Activated T-helper 17 cell treated with anti-CD3 and anti-CD28 coated beads, Interleukin-2, amount 50 U/mL, for 72 hours (primary cell): ENCODE results near the gene CDH22. TPM values are rescaled to one million over a fixed set of nuclear protein-coding genes. Genes with fewer than 3 reads are reported as not detected.

ENCODE experiments used
- ATAC-seq: fragments of 150-1000 bp; cut with Tn5 transposase; replicated peaks from 2 replicates; pipeline ENCODE4 v1.10.0; 2021; ENCODE audit warnings: mild to moderate bottlenecking, moderate library complexity
- H3K27ac Mint-ChIP-seq: one replicate; pipeline ENCODE4 v1.8.0; 2022; ENCODE audit warnings: mixed read lengths
- H3K27me3 Mint-ChIP-seq: one replicate; pipeline ENCODE4 v1.8.0; 2022; ENCODE audit warnings: mixed read lengths
- H3K36me3 Mint-ChIP-seq: one replicate; pipeline ENCODE4 v1.8.0; 2022; ENCODE audit warnings: low read depth, mild to moderate bottlenecking, mixed read lengths
- H3K4me1 Mint-ChIP-seq: one replicate; pipeline ENCODE4 v1.8.0; 2022; ENCODE audit warnings: mixed read lengths
- H3K4me3 Mint-ChIP-seq: one replicate; pipeline ENCODE4 v1.8.0; 2022; ENCODE audit warnings: mild to moderate bottlenecking, mixed read lengths
- H3K9me3 Mint-ChIP-seq: one replicate; pipeline ENCODE4 v1.8.0; 2022; ENCODE audit warnings: mixed read lengths
- total RNA-seq, 2 donors: library from RNA; stranded (reverse); gene quantifications; one replicate each; pipeline ENCODE4 v1.2.3, GENCODE V29; 2022

Gene CDH22
- total RNA-seq, 2 donors from 2014 or later, result not detected

DNA sequence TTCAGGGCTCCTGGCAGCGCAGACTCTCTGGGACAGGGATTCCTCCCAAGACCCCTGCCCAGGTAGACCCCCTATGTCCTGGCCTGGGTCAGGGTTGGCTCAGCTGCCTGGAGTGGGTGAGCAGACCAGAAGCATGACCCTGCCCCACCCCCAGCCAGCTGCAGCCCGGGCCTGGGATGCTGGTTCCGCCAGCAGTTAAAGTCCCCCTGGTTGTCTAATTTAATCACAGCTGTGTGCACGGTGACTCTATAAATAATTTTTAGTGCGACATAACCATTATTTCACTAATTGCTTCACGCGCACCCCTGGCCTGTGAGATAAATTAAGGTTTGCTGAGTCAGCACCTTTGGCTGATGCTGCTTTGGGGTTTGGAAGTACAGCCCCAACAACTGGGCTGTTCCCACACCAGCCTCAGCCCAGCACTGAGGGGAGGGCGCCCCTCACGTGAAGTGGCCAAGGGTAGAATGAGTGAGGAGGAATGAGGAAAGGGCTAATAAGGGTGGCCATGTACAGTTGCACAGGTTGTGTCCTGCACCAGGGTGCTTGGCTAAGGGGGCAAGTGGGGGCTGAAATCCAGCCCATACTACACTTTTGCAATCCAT lies 26.1 kb upstream of the CDH22 start:
- no peak for ATAC-seq
- H3K36me3 Mint-ChIP-seq, result no peaks in the 10 kb centered on the region

DNA sequence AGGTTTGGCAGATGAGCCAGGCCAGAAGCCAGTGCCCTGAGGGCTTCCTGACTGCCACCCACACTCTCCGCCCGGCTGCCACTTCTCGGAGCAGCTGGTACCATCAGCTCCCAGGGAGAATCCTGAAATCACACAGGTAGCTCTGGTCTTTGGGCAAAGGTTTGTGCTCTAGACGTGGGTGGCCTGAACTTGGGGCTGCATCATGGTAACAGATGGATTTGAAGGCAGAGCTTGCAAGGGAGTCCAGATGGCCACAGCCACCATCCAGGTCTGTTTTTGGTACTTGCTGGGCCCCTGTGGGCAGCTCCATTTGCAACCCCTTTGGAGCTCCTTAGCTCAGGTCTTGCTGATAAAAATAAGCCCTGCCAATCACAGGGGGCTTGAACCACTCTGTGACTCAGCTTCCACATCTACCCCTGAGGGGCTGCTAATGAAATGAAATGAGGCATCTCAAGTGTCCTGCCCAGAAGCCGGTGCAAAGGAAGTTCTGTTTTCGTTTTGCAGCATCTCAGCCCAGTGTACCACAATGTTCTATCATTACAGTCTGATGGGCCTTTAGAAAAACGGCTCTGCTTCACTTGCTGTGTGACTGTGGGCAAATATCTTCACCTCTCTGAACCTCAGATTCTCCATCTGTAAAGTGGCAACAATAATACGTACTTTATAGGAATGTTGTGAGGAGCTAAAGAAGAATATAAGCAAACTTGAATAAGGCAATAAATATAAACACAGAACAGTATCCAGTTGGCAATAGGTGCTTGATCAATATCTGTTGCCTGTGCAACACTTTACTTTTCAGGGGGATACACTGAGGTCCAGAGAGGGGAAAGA lies 25.1 kb upstream of the CDH22 start:
- Mint-ChIP-seq H3K9me3 (no peaks in the 10 kb centered on the region), H3K4me3 (no peak overlapping the region)
- ATAC-seq, result no peak

More for the DNA sequence above, 26.1 kb upstream of the CDH22 start:
- Mint-ChIP-seq H3K4me3 (no peak overlapping the region), H3K27me3 (peaks cover 22% of the 10 kb centered on the region), H3K4me1 (no peaks in the 10 kb centered on the region), H3K9me3 (no peaks in the 10 kb centered on the region), H3K27ac (no peak overlapping the region)

DNA sequence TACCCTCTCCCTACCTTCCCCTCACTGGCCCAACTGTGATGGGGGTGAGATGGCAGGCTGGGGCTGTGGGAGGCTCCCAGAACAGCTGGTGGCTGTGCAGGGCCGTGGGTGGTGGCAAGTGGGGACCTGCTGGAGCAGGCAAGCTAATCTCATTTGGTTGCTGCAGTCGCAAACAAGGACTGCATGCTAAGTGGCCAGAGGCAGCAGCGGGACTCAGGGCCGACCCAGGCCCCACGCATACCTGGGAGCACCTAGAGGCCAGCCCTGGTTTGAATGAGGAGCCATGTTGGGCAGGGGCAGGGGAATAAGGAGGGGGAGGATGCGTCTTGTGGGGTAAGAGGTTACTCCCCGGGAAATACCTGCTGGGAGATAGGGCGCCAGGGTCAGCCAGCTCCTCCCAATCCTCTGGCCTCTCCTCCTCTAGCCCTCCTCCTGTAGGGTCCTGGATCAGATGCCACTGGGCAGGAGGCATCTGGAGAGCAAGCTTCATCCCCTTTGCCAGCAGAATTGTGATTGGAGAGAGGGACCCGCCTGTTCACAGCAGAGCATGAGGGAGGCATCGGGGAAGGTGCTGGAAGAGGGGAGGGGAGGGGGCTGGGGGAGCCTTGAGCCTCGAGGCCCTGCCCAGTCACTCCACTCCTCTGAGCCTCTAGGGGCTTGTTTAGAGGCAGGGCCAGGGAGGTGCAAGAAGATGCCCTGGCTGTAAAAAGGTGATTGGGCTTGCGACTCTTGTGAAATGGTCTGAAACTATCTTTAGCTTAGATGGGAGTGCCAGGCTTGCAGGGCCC lies 24.3 kb upstream of the CDH22 start:
- no peak for ATAC-seq
- H3K9me3 Mint-ChIP-seq, result no peaks in the 10 kb centered on the region
- H3K4me1 Mint-ChIP-seq, result no peaks in the 10 kb centered on the region
- H3K4me3 Mint-ChIP-seq, result no peak overlapping the region
- peaks cover 19% of the 10 kb centered on the region for H3K27me3 Mint-ChIP-seq
- H3K36me3 Mint-ChIP-seq, result no peaks in the 10 kb centered on the region
- H3K27ac Mint-ChIP-seq, result no peak overlapping the region

More for the DNA sequence above, 25.1 kb upstream of the CDH22 start:
- Mint-ChIP-seq H3K27ac (no peak overlapping the region), H3K4me1 (no peaks in the 10 kb centered on the region), H3K36me3 (no peaks in the 10 kb centered on the region), H3K27me3 (peaks cover 19% of the 10 kb centered on the region)

DNA sequence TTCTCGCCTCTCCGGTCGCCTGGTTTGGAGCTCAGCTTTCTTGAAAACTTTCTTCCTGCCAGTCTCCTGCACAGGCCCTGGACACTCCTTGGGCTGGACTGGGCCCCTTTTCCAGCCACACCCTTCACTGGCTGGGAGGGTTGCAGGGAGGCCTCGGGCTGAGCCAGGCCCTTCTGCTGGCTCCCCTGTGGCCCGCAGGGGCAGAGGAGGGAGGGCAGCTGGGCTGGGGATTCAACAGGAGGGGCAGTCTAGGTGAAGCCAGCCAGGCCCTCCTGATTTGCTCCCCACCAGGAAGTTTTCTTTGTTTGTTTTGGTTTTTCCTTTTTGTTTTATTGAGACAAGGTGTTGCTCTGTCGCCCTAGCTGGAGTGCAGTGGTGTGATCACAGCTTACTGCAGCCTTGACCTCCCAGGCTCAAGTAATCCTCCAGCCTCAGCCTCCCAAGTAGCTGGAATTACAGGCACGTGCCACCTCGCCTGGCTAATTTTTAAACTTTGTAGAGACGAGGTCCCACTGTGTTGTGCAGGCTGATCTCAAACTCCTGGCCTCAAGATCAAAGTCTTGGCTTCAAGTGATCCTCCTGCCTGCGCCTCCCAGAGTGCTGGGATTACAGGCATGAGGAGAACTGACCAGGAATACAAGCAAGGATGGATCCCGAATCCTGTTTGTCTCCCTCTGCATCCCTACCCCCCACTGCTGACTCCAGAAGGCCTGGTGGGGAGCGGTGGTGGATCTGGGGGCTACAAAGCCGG lies 23.5 kb upstream of the CDH22 start:
- Mint-ChIP-seq H3K4me3 (no peak overlapping the region), H3K27ac (no peak overlapping the region), H3K9me3 (no peaks in the 10 kb centered on the region), H3K4me1 (no peaks in the 10 kb centered on the region), H3K27me3 (peaks cover 19% of the 10 kb centered on the region), H3K36me3 (no peaks in the 10 kb centered on the region)
- no peak for ATAC-seq

DNA sequence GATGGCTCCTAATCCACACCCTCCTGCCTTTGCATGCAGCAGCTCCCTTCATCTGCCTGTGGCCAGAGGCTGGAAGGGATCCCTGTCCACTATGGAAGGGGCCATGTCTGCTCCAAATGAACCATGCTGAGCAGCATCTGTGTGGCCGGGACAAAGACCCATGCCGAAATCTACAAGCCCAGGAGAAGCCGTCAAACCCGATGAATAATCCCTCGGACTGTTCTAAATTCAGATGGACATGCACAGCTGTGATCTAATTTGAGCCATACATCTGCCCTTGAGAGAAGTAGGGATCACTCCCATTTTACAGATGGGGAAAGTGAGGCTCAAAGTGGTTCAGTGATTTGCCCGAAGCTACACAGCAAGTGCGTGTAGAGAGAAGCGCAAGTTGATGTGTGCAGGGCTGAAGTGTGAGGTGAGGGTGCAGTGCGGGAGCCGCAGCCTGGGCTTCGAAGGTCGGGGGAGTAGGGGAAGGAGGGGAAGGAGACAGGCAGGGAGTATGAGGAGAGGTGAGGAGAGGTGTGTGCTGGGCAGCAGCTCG lies 22.6 kb upstream of the CDH22 start:
- Mint-ChIP-seq H3K27ac (no peak overlapping the region), H3K36me3 (no peaks in the 10 kb centered on the region)
- ATAC-seq, result no peak

DNA sequence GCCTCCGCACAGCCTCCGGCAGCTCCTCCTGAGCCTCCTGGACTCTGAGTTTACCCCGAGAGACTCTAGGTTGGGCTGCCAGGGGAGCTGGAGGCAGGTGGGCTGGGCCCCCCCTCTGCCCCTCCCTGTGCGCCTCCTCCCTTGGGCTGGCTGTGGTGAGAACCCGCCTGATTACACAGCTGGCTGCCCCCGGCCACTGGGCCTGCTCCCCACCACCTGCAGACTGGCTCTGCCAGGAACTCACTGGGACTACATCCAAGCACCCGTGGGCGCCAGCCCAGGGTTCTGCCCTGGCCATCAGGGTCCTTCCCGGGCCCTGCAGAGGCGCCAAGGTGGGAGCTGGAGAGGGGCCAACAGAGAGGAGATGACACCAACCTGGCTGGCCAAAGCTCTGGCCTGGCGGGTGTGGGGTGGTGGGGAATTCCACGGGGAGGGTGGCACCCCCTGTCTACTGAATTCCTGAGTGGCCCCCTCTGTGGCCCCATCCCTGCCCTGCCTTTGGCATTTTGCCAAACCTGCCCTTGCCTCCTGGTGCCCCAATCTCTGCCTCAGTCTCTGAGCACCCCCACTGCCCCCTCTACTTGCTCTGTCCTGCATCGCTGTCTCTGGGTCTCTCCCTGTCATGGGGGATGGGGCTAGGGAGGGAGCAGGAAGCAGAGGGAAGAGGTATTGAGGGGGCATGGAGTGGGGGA lies 21.9 kb upstream of the CDH22 start:
- Mint-ChIP-seq H3K9me3 (no peaks in the 10 kb centered on the region), H3K4me3 (no peak overlapping the region), H3K27me3 (peaks cover 16% of the 10 kb centered on the region), H3K27ac (no peak overlapping the region), H3K4me1 (no peaks in the 10 kb centered on the region), H3K36me3 (no peaks in the 10 kb centered on the region)
- ATAC-seq, result no peak

More for the DNA sequence above, 22.6 kb upstream of the CDH22 start:
- no peak overlapping the region for H3K4me3 Mint-ChIP-seq
- H3K27me3 Mint-ChIP-seq, result peaks cover 19% of the 10 kb centered on the region
- no peaks in the 10 kb centered on the region for H3K4me1 Mint-ChIP-seq
- H3K9me3 Mint-ChIP-seq, result no peaks in the 10 kb centered on the region

DNA sequence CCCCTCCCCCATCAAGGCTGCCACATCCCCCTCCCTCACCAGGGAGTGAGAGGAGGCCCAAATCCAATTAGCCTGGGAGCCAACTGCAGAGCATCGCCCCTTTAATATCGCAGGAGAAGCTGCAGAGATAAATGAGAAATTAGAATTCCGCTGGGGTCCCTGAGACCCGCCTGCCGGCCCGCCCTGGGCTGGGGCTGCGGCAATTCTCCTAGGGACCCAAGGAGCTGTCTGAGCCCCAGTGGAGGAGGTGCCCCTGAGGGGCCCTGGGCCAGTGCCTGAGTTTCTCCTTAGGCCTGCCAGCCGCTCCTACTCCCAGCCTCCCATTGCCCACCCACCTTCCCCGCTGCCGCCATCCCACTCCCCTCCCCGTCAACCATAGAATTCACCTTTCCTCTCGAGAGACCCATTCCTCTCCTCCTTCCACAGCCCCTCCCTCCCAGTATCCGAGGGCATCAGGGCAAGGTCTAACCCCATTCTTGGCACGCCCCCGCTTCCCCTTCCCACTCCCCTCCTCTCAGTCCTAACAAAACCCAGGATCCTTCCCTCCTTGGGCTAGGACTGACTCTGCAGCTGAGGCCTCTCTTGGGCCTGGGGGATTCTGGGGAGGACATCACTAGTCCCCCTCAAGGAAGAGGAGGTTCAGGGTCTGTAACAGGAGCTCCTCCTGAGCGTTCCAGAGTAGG lies 20.0 kb upstream of the CDH22 start:
- Mint-ChIP-seq H3K4me3 (no peak overlapping the region), H3K36me3 (no peaks in the 10 kb centered on the region), H3K27me3 (peaks cover 13% of the 10 kb centered on the region), H3K9me3 (no peaks in the 10 kb centered on the region), H3K4me1 (no peaks in the 10 kb centered on the region), H3K27ac (no peak overlapping the region)
- no peak for ATAC-seq

DNA sequence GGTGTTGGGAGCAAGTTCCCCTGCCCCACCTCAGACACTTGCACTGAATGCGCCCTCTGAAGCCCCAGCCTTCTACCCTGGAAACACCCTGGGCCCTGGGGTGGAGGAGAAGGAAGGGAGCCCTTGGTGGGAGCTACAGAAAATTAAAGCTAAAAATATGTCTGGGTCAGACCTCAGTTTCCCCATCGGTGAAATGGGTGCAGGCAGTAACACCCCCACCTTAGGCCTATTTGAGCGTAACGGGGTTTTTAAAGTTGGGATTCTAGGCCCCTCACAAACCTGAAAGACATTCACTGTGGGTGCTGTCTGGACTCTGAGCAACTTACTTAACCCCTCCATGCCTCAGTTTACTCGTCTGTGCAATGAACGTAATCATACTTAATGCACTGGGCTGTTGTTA lies 19.3 kb upstream of the CDH22 start:
- H3K4me3 Mint-ChIP-seq, result no peak overlapping the region
- peaks cover 14% of the 10 kb centered on the region for H3K27me3 Mint-ChIP-seq
- ATAC-seq, result no peak
- no peaks in the 10 kb centered on the region for H3K9me3 Mint-ChIP-seq
- no peaks in the 10 kb centered on the region for H3K4me1 Mint-ChIP-seq
- no peaks in the 10 kb centered on the region for H3K36me3 Mint-ChIP-seq
- H3K27ac Mint-ChIP-seq, result no peak overlapping the region

DNA sequence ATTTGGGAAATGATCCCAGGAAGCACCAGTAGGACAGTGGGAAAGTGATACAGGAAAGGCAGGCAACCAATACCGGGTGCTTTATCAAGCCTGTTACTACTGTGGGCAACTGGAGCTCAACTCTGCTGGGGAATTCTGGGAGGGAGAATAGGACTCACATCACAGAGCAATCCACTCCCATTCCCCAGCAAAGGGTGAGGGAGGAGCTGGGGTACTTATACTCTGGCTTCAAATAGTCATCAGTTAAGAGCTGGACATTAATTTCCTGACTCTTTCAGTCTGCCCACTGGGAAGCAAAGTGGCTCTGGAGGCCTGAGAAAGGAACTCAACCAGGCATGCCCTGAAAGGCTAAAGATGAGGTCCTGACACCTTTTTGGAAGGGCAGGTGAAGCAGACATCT lies 17.5 kb upstream of the CDH22 start:
- no peak for ATAC-seq
- Mint-ChIP-seq H3K27me3 (peaks cover 16% of the 10 kb centered on the region), H3K36me3 (no peaks in the 10 kb centered on the region), H3K4me1 (no peaks in the 10 kb centered on the region), H3K27ac (no peak overlapping the region), H3K4me3 (no peak overlapping the region), H3K9me3 (no peaks in the 10 kb centered on the region)

DNA sequence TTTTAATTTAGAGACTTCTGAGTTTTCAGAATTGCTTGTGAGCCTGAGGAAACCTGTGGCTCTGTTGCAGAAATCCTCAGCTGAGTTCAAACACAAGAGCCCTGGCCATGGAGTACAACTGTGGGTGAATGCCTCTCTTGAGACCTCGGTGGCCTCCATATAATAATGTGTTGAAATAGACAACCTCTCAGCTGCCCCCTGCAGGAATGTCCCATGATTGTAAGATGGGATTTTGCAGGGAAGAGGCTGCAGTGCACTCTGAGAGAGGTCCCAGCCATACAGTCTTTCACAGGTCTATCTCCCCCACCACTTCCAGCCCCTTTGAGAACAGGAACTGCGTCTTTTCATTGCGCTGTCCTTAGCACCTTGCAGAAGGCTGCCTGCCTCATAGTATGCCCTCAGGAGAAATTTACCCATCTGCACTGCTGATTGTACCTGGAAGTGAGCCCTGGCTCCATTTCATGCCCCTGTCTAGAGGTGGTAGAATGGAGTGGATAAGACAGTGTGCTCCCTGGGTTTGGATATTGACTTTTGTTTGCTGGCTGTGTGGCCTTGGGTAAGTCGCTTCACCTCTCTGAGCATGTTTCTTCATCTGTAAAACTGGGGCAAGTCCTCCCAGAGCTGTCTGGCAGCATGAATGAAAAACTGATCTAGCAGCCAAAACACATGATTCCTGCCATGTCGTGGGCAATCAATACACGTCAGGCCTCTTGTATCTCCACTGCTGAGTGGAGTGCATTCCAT lies 16.8 kb upstream of the CDH22 start:
- Mint-ChIP-seq H3K4me1 (no peaks in the 10 kb centered on the region), H3K4me3 (no peak overlapping the region), H3K27me3 (peaks cover 13% of the 10 kb centered on the region), H3K9me3 (no peaks in the 10 kb centered on the region), H3K27ac (no peak overlapping the region), H3K36me3 (no peaks in the 10 kb centered on the region)
- ATAC-seq, result no peak

DNA sequence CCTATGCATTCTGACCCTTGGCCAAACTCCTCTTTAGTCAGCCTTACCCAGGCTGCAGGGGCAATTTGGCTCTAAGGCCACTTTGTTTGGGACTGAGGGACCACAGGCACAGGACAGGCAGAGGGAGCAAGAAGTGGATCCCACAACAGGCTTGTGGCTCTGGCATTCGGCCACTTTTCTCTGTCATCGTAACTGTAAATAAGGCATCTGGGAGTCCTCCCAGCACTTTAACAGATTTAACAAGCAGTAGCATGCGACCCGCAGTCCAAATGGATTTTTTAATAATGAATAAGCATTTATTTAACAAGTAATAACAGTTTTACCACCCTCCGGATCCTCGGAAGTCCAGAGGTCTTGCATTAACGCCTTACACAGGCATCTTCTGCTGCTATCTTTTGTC lies 16.1 kb upstream of the CDH22 start:
- no peak for ATAC-seq
- Mint-ChIP-seq H3K4me1 (no peaks in the 10 kb centered on the region), H3K36me3 (no peaks in the 10 kb centered on the region), H3K27me3 (peaks cover 15% of the 10 kb centered on the region), H3K27ac (no peak overlapping the region), H3K9me3 (no peaks in the 10 kb centered on the region), H3K4me3 (no peak overlapping the region)

DNA sequence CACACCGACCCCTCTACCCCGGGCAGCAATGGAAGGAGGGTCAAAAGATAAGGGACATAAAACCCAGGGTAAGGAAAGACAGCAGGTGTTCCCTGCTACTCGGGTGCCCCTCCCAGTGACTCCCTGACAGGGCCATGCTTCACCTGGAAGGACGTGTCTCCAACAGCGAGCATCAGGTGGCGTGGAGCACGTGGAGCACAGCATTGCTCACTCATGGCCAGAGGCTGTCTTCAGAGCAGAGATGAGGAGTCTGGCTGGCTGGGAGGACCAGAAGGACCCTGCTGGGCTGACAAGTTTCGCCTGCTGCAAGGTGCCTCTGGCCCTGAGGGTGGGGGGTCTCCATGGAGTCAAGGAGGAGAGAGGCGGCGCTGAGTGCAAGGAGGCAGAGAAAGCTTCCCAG lies 15.3 kb upstream of the CDH22 start:
- H3K9me3 Mint-ChIP-seq, result no peaks in the 10 kb centered on the region
- no peak overlapping the region for H3K27ac Mint-ChIP-seq
- ATAC-seq, result no peak

DNA sequence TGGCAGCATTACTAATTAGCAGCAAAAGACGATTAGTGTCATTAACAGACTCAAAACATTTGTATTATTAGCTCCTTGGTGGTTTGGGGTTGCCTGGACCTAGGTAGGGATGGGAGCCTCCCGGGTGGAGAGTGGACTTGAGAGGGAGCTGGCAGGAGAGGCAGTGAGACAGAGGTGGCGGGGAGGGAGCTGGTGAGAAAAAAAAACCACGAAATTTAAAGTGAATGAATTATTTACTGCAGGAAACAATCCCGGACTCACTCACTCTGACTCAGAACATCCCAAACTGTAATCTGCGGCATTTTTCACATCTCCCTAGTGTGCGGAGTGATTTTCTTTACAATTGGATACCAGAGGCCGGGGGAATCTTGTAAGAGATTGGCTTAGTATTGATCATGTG lies 14.3 kb upstream of the CDH22 start:
- H3K27ac Mint-ChIP-seq, result no peak overlapping the region
- H3K4me3 Mint-ChIP-seq, result no peak overlapping the region
- ATAC-seq, result no peak
- no peaks in the 10 kb centered on the region for H3K36me3 Mint-ChIP-seq
- peaks cover 17% of the 10 kb centered on the region for H3K27me3 Mint-ChIP-seq
- H3K4me1 Mint-ChIP-seq, result no peaks in the 10 kb centered on the region
- no peaks in the 10 kb centered on the region for H3K9me3 Mint-ChIP-seq

More for the DNA sequence above, 15.3 kb upstream of the CDH22 start:
- H3K27me3 Mint-ChIP-seq, result peaks cover 17% of the 10 kb centered on the region
- no peaks in the 10 kb centered on the region for H3K4me1 Mint-ChIP-seq
- no peaks in the 10 kb centered on the region for H3K36me3 Mint-ChIP-seq
- no peak overlapping the region for H3K4me3 Mint-ChIP-seq
